GM18861 (cell line): ENCODE results near the gene KIAA1217.

Experiments used
- ATAC-seq: cut with Tn5 transposase; IDR thresholded peaks from one replicate; pipeline ENCODE4 v1.9.1; 2021; ENCODE audit not compliant: unreplicated experiment

The KIAA1217 gene

DNA sequence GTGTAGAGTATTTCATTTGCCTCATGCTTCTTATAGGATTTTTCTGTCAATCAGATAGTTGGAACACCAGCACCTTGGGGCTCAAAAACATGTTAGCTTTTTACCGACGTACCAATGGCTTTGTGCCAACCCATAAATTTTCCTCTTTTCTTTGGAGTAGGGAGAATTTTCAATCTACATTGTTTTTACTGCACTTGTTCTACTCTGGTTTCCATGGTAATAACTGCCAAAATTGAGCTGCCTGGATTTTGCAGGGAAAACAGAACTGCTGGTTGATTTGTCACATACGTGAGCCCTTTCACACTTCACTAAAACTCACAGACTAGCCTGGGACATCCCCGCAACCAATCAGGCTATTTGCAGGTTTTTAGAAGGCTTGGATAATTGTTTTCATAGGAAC lies 325.0 kb downstream of the KIAA1217 start:
- ATAC-seq = no peak

DNA sequence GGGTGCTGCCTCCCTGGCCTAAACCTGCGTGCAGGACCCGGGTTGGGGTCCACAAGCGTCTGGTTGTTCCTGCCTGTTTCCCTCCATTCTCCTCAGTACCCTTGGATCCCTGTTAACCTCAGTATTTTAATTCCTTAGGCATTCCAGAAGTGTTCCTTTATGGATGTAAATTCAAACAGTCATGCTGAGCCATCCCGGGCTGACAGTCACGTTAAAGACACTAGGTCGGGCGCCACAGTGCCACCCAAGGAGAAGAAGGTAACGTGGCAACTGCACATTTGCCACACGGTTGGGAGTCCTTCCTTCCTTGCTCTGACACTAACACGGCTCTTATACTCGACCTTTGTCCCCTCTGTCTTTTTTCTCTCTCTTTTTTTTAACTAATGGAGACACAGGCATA lies 327.7 kb downstream of the KIAA1217 start:
- ATAC-seq = no peak

GRCh38 chr10:24541239-24541753 lies 332.4 kb downstream of the KIAA1217 start:
- no peak for ATAC-seq

DNA sequence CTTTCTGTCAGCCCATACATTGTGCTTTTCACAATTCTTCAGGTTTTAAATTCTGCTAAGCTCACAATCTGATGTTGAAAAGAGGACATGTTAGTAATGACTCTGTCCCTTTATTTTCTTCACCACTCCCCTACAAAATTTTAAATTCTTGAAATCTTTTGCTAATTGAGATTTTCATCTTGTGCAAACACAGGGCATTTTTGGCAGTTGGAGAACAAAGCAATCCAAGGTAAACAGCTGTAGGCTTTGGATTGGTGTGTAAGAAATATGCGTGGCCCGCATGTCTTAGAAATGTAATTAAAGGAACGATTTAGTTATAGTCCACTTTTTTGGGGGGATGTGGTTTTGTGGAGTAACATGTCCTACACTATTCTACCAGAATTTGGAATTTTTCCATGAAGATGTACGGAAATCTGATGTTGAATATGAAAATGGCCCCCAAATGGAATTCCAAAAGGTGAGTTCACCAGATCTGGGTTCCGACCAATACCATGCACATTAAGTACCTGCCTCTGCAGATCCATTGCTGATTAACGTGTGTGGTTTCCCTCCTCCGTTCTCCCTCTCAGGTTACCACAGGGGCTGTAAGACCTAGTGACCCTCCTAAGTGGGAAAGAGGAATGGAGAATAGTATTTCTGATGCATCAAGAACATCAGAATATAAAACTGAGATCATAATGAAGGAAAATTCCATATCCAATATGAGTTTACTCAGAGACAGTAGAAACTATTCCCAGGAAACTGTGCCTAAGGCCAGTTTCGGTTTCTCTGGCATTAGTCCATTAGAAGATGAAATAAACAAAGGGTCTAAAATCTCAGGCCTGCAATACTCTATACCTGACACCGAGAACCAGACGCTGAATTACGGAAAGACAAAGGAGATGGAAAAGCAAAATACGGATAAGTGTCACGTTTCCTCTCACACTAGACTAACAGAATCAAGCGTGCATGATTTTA lies 333.7 kb downstream of the KIAA1217 start:
- ATAC-seq = no peak

DNA sequence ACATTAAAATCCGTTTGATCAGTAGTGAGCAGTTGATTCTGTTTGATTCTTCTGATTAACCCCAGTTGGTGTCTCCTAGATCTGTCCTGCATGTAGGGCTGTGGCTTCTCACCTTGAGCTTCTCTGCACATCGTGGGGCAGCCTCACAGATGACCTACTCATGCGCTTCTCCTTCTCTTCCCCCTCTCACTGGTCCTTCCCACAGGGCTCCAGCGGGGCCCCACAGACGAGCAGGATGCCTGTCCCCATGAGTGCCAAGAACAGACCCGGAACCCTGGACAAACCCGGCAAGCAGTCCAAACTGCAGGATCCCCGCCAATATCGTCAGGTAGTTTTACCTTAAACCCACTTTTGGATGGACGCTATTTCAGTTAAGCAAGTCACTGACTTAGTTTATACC lies 335.8 kb downstream of the KIAA1217 start:
- ATAC-seq = no peak

DNA sequence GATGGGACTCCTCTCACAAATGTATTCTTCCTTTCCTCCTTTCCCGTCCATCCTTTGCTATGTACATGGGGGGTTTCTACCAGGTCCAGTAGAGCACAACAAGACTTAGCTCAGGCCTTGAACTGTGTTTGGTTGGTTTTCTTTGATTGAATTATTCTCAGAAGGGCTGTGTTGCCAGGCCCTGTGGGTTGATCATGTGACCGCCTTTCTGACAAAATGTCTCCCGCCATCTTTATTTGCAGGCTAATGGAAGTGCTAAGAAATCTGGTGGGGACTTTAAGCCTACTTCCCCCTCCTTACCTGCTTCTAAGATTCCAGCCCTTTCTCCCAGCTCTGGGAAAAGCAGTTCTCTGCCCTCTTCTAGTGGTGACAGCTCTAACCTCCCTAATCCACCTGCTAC lies 336.6 kb downstream of the KIAA1217 start:
- ATAC-seq = no peak

DNA sequence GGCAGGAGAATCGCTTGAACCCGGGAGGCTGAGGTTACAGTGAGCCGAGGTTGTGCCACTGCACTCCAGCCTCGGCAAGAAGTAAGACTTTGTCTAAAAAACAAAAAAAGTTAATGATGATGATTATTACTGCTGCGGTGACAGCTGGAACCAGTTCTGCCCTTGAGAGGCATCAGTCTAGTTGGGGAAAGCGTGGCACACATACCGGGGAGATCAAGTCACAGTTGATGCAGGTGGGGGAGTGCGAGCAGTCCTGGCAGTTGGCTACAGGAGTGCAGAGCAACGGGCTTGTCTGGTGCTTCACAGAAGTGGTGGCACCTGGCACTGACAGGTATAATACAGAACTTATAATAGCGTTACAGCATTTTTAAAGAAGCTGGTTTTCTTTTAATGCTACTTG lies 341.7 kb downstream of the KIAA1217 start:
- no peak for ATAC-seq

DNA sequence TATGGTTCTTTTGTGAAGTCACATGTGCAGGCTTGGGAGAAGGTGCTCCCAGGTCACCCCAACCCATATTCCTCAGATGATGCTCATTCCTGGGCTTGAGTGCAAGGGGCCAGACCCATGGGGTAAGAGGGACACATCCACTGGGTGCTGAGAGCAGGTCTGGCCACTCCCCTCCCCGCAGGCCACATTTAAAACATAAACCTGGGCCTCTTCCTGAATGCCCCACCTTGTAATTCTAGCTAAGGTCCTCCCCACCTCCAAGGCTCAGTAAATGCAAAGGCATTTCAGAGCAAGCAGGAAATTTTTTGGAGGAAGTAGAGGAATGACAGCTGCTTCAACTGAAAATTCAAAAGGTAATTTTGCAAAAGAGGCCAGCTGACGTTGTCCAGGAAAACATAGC lies 342.2 kb downstream of the KIAA1217 start:
- ATAC-seq = no peak

GRCh38 chr10:24552346-24553016 lies 343.5 kb downstream of the KIAA1217 start:
- no peak for ATAC-seq

DNA sequence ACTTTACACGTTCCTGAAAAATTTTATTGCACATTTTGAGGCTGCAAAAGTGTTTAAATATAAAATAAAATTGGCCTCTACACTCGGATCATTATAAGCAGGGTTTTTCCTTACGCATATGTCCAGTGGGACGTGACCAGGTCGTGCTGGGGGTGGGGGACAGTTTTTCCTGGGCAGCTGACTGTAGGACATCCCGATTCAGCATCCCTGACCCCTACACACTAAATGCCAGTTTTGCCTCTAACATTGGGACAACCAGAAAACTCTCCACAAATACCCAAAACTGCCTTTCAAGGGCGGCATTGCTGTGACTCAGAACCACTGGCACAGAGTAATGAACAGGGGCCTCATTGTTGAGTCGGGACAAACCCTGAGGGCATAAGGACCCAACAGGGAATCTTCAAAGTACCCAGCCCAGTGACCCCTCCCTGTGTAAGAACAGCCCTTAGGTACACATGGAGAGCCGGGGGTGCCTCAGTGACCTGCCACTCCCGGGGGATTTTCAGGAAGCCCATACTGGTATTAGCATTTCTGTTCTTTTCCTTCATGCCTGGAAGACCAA lies 344.2 kb downstream of the KIAA1217 start:
- ATAC-seq = no peak

DNA sequence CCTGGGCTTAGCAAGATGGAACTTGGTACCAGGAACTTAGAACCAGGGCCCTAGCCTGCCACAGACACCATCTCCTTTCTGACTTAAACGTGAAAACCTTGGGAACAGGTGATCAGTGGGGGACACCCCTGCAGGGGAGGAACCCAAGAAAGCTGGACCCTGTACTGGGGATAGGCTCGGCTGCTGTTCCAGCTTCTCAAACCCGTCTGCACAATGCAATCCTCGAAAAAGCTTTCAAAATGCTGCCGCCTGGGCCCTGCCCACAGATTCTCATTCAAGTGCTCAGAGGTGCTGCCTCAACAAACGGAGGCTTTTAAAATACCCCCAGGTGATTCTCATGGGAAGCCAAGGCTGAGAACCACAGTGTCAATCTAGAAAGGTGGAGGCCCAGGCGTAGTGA lies 345.1 kb downstream of the KIAA1217 start:
- ATAC-seq = no peak

GRCh38 chr10:24556126-24556749 lies 347.3 kb downstream of the KIAA1217 start:
- ATAC-seq = no peak

- ATAC-seq = peak; percentile 78
These were observed 348.1 kb downstream of the KIAA1217 start for GRCh38 chr10:24556750-24557742.

DNA sequence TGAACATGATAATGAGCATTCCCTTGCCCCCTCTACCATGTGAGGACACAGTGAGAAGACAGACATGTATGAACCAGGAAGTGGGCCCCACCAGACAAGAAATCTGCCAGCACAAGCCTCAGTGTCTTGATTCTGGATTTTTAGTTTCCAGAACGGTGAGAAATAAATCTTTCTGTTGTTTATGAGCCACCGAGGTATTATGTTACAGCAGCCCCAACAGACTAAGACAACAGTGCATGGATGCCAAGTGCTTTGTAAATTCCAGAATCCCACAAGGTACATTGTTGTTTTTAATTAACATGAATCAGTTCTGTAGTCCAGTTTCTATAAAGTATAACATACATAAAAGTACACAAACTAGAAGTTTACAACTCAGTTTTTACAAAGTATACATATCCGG lies 352.5 kb downstream of the KIAA1217 start:
- ATAC-seq = no peak

DNA sequence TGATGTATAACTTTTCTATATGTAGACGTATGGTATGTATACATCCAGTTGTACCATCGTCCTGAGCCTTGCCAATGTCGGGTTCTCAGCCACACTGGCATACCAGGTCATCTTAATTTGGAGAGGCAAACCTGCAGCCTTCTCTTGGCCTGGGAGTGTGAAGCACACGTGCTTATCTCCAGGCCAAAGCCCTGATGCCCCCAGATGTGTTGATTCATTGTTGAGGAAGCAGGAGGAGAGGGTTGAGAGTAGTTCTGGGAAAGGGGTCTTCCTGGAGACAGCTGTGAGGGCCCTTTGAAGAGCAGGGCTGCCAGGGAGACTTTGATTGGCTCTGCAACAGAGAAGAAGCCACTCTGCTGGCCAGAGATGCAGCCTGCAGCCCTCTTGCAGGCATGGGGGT lies 359.1 kb downstream of the KIAA1217 start:
- no peak for ATAC-seq

DNA sequence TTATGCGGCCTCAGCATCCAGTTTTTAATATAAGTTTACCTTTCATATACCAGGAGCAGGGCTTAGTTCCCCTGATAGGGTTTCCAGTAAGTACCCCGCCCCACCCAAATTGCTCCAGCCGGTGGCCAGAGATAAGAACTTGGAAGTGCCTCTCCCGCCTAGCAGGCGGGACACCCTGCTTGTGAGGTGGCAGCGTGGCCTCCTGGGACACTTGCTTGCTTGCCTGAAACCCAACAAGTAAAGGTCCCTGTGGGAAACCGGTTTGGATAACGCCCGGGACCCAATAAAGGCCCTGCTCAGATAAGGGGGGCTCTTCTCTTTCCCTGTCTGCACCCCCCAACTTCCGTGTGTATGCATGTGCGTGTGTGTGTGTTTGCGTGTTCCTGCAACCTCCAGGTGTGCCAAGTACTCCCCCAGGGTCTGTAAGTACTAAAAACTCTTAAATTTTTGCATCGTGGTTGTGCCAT lies 360.4 kb downstream of the KIAA1217 start:
- no peak for ATAC-seq

GRCh38 chr10:24569828-24570657 lies 361.1 kb downstream of the KIAA1217 start:
- no peak for ATAC-seq

GRCh38 chr10:24570658-24571426 lies 361.9 kb downstream of the KIAA1217 start:
- ATAC-seq = no peak
